ENCODE results near the gene PRDM16. TPM values are rescaled to one million over a fixed set of nuclear protein-coding genes. Genes with fewer than 3 reads are reported as not detected.

PRDM16 gene
- total and polyA plus RNA-seq, 2 of the 8 experiments (the other 6 are each of a cell fraction or from before 2014, with no cell fraction given), result 0.39 to 0.43 TPM

- H2BK15ac ChIP-seq (ENCODE audit: low read length), result no peak overlapping the region
- no peak overlapping the region for H4K91ac ChIP-seq (replicated peaks; ENCODE audit: insufficient read length, low read length)
- peak overlapping the region; percentile 65; the same call in 1 of the 2 replicates for H4K8ac ChIP-seq (ENCODE audit: extremely low read depth, insufficient read depth, low read length)
- H3K4me1 ChIP-seq (replicated peaks in 1 of 4; ENCODE audit: control insufficient read depth in 3 of 4, insufficient read depth in 4 of 4, low read length in 3 of 4), result peaks cover 0 to 3% (median 0%) of the 10 kb centered on the region in 4 experiments; a peak in 2 of 7 replicates
- H3K14ac ChIP-seq (ENCODE audit: insufficient read length), result no peak overlapping the region
- no peak overlapping the region for H2BK120ac ChIP-seq (replicated peaks; ENCODE audit: low read depth, low read length)
- H3K4me3 ChIP-seq (ENCODE audit: extremely low read depth in 1 of 4, insufficient read depth in 2 of 4, low read depth in 3 of 4, low read length in 4 of 4), result no peak overlapping the region
- H2AK5ac ChIP-seq (ENCODE audit: low read depth, low read length), result no peak overlapping the region
- no peak overlapping the region for H3K9ac ChIP-seq (replicated peaks in 1 of 4; ENCODE audit: extremely low read depth in 1 of 4, low read depth in 3 of 4, low read length in 3 of 4)
- H4K20me1 ChIP-seq (replicated peaks in 1 of 2; ENCODE audit: control insufficient read depth in 1 of 2, insufficient read depth in 2 of 2, low read length in 2 of 2), result no peaks in the 10 kb centered on the region
- H3K4me2 ChIP-seq (ENCODE audit: insufficient read depth in 1 of 2, low read depth in 2 of 2, low read length in 2 of 2), result no peak overlapping the region
- WGBS, 2 experiments (ENCODE audit: extremely low coverage in 1 of 2, insufficient coverage in 1 of 2, insufficient read length in 1 of 2, insufficient replicate concordance in 2 of 2, low coverage in 1 of 2, low lambda C conversion rate in 2 of 2, missing lambda C conversion rate in 1 of 2), result 93% methylated on average over 15 of the region's 15 CpGs; no CpG with 5 or more reads in 1 of the 2 experiments
- no peak overlapping the region for H2BK12ac ChIP-seq (ENCODE audit: low read depth, low read length)
- H4K5ac ChIP-seq (ENCODE audit: insufficient read length, low read depth, low read length), result no peak overlapping the region
- H2BK20ac ChIP-seq (ENCODE audit: low read length), result no peak overlapping the region
- DNase-seq (ENCODE audit: low read depth in 1 of 2, low spot score in 2 of 2) (no peak), FAIRE-seq (no peak)
- H3K9me3 ChIP-seq (ENCODE audit: insufficient read depth in 2 of 2, low read depth in 1 of 2, low read length in 1 of 2), result no peaks in the 10 kb centered on the region
- no peak overlapping the region for H3K18ac ChIP-seq (ENCODE audit: extremely low read depth, low read length)
- H3K27ac ChIP-seq (ENCODE audit: low read depth, low read length), result no peak overlapping the region
- no peaks in the 10 kb centered on the region for H3K79me2 ChIP-seq (ENCODE audit: control insufficient read depth in 1 of 2, insufficient read depth in 2 of 2, low read length in 2 of 2)
- H3K79me1 ChIP-seq (ENCODE audit: low read depth, low read length), result no peaks in the 10 kb centered on the region
- CTCF ChIA-PET (ENCODE audit: partially characterized antibody), result interaction anchor here (0.7 to 2.3 kb wide), 4 partner anchors 11 to 134 kb away, joined by 3 to 6 read pairs (median 4); no protein-coding TSS in a partner anchor
- no peak overlapping the region for H3K4ac ChIP-seq (replicated peaks; ENCODE audit: insufficient read length, low read depth, low read length)
- POLR2A ChIA-PET (ENCODE audit: partially characterized antibody), result no interaction called here
- H2BK5ac ChIP-seq (ENCODE audit: low read depth, low read length), result no peak overlapping the region
- no peak overlapping the region for H3K56ac ChIP-seq (replicated peaks; ENCODE audit: insufficient read length, low read depth, low read length)
- H2AFZ ChIP-seq (ENCODE audit: low read length), result no peak overlapping the region
- H3K23me2 ChIP-seq (ENCODE audit: low read depth, low read length), result no peaks in the 10 kb centered on the region
- no peaks in the 10 kb centered on the region for H3K27me3 ChIP-seq (replicated peaks in 1 of 4; ENCODE audit: control insufficient read depth in 3 of 4, extremely low read depth in 1 of 4, insufficient read depth in 3 of 4, low read length in 3 of 4)
- H3K23ac ChIP-seq (ENCODE audit: insufficient read length), result no peak overlapping the region
- H3K36me3 ChIP-seq (ENCODE audit: control insufficient read depth in 2 of 4, insufficient read depth in 4 of 4, low read length in 3 of 4), result no peaks in the 10 kb centered on the region
- TF ChIP-seq KDM1A (IDR thresholded peaks at IDR 0.05; ENCODE audit: borderline replicate concordance, low read length), result no peak
Observed at GRCh38 chr1:3290915-3291314, 221.9 kb downstream of the PRDM16 start.

All from H1 (cell line).